GM12892 (cell line): ENCODE results near the gene SMIM5. TPM values are rescaled to one million over a fixed set of nuclear protein-coding genes. Genes with fewer than 3 reads are reported as not detected.
A peak's percentile ranks its signal among the peaks of the same experiment; 100 is the strongest.
"Not testable (repeated sequence)": the region's sequence is repeated elsewhere in the genome, so short reads cannot be mapped to it uniquely, and the experiment has no call there.

ENCODE experiments used
- DNase-seq: peaks from one replicate; pipeline ENCODE4 v3.0.0; 2011; ENCODE audit not compliant: insufficient read length
- FAIRE-seq: peaks from 2 replicates; lab custom pipeline; 2011; peaks lifted over from hg19 to GRCh38; lab: Jason Lieb, UNC
- POLR2A ChIP-seq: IDR thresholded peaks from 2 replicates; pipeline ENCODE4 v1.6.1; 2011; ENCODE audit warnings: low read depth, low read length, control low read depth
- POLR2AphosphoS5 ChIP-seq: IDR thresholded peaks from 2 replicates; pipeline ENCODE4 v1.6.1; 2011; ENCODE audit warnings: low read depth, low read length, control low read depth
- TAF1 ChIP-seq: IDR thresholded peaks from 2 replicates; pipeline ENCODE4 v1.6.1; 2011; ENCODE audit warnings: low read depth, mild to moderate bottlenecking, control low read depth, low read length, borderline replicate concordance
- polyA plus RNA-seq: library from polyadenylated mRNA; unstranded; fragments of >200 nt; gene quantifications from one replicate; pipeline ENCODE4 v1.2.1, GENCODE V29; 2012; ENCODE audit warnings: missing spikeins, inconsistent platforms; ENCODE audit not compliant: missing spikeins

SMIM5 gene
- 0.51 TPM for polyA plus RNA-seq

- FAIRE-seq (peak; percentile 85), DNase-seq (peak; percentile 98)
- TF ChIP-seq POLR2AphosphoS5: no peak
- no peak for TF ChIP-seq POLR2A
- TF ChIP-seq TAF1: no peak
These were observed at the start of gene SMIM5 for GRCh38 chr17:75632863-75633485. Gene SMIM5 (plus strand): TSS chr17:75633434. CDS start chr17:75640202, 6,768 bp downstream.

GRCh38 chr17:75584849-75585175 is 48.4 kb upstream of the SMIM5 start:
- DNase-seq (no peak), FAIRE-seq (no peak)
- no peak for TF ChIP-seq TAF1
- TF ChIP-seq POLR2A: no peak
- TF ChIP-seq POLR2AphosphoS5: no peak

GRCh38 chr17:75587675-75588595 is 45.3 kb upstream of the SMIM5 start, which contains the start of gene MYO15B:
Gene MYO15B (plus strand): TSS chr17:75587800. CDS start chr17:75588058, 258 bp downstream.
- no peak for FAIRE-seq
- DNase-seq: no peak
- TF ChIP-seq TAF1 (no peak), POLR2A (no peak), POLR2AphosphoS5 (no peak)

- no peak for TF ChIP-seq POLR2AphosphoS5
- no peak for TF ChIP-seq TAF1
- TF ChIP-seq POLR2A: no peak
- FAIRE-seq (no peak), DNase-seq (no peak)
These were observed 44.6 kb upstream of the SMIM5 start for GRCh38 chr17:75588596-75589011.

GRCh38 chr17:75589012-75589918 is 44.0 kb upstream of the SMIM5 start:
- TF ChIP-seq POLR2AphosphoS5 (no peak), POLR2A (no peak), TAF1 (no peak)
- peak; percentile 89 for FAIRE-seq
- peak; percentile 99 for DNase-seq

GRCh38 chr17:75589919-75590303 is 43.3 kb upstream of the SMIM5 start:
- DNase-seq: no peak
- TF ChIP-seq TAF1: no peak
- TF ChIP-seq POLR2A: no peak
- no peak for TF ChIP-seq POLR2AphosphoS5

GRCh38 chr17:75590314-75590761 is 42.9 kb upstream of the SMIM5 start:
- TF ChIP-seq TAF1: no peak
- no peak for TF ChIP-seq POLR2AphosphoS5
- FAIRE-seq: no peak
- DNase-seq: no peak

More at GRCh38 chr17:75589919-75590303, 43.3 kb upstream of the SMIM5 start:
- no peak for FAIRE-seq

- TF ChIP-seq POLR2A (no peak), TAF1 (no peak), POLR2AphosphoS5 (no peak)
- no peak for DNase-seq
- no peak for FAIRE-seq
These were observed 42.1 kb upstream of the SMIM5 start for GRCh38 chr17:75590849-75591721.

- no peak for DNase-seq
- TF ChIP-seq POLR2A (no peak), POLR2AphosphoS5 (no peak), TAF1 (no peak)
- no peak for FAIRE-seq
These were observed 41.4 kb upstream of the SMIM5 start for GRCh38 chr17:75591722-75592302.

GRCh38 chr17:75592348-75593020 is 40.8 kb upstream of the SMIM5 start:
- DNase-seq: no peak
- peak; percentile 24 for FAIRE-seq
- TF ChIP-seq TAF1 (no peak), POLR2AphosphoS5 (no peak), POLR2A (no peak)

- FAIRE-seq, DNase-seq: not testable (repeated sequence)
These were observed 39.8 kb upstream of the SMIM5 start for GRCh38 chr17:75593430-75593829.
